Spinal cord (tissue), 4 donors: ENCODE data around the gene SPAG16. TPM values are rescaled to one million over a fixed set of nuclear protein-coding genes. Genes with fewer than 3 reads are reported as not detected.

ENCODE experiments used
- polyA plus RNA-seq, 2 donors: library from polyadenylated mRNA; unstranded; fragments of 120-200 nt; gene quantifications; one replicate each; pipeline ENCODE4 v1.2.1, GENCODE V29; 2013; ENCODE audit not compliant: insufficient read length in 2 of 2
- small RNA-seq: library from RNA; depleted of rRNA; stranded (forward); fragments of <200 nt; gene quantifications from one replicate; pipeline ENCODE3, GENCODE V24; 2014; ENCODE audit warnings: low replicate concordance
- total RNA-seq, 2 donors: library from RNA; depleted of rRNA in 1 of 2; stranded (reverse); fragments of 120-200 nt in 1 of 2; fragments of >200 nt in 1 of 2; gene quantifications; one replicate each; pipeline versions ENCODE4 v1.2.3 to v1.2.4, GENCODE V29; 2013 to 2014

Gene SPAG16
- total and polyA plus RNA-seq, 4 donors, result 47.4 to 86.2 (median 74.2) TPM

Small RNAs within 50 kb of the gene (small RNA-seq; reads per million reads assigned to genes)
- not detected for gene MIR4438

Other genes with a start within 250 kb of the SPAG16 start
- gene IKZF2, start 132.9 kb upstream of the SPAG16 start, total RNA-seq, result 10 to 100 TPM; 13.9 to 18.5 TPM
- gene IKZF2, start 132.9 kb upstream of the SPAG16 start, polyA plus RNA-seq, result 10 to 100 TPM in 1 of 2 donors, 1 to 10 TPM in 1; 5.1 to 10.5 TPM